ENCODE measurements around the gene SRP14. TPM values are rescaled to one million over a fixed set of nuclear protein-coding genes. Genes with fewer than 3 reads are reported as not detected.

Gene SRP14
- total RNA-seq, 1 experiment from 2014 or later: 200 TPM

GRCh38 chr15:40084650-40085049 is 45.7 kb upstream of the SRP14 start:
- no peak overlapping the region for H3K23ac ChIP-seq (ENCODE audit: insufficient read length, low read depth, low read length)
- no peak overlapping the region for H3K9ac ChIP-seq (ENCODE audit: extremely low read depth, insufficient read length, low read length)
- no peak for DNase-seq
- no peak overlapping the region for H2BK5ac ChIP-seq (ENCODE audit: insufficient read length, low read length)
- no peak overlapping the region for H2BK20ac ChIP-seq (ENCODE audit: low read depth, low read length, poor library complexity, severe bottlenecking)
- no peak overlapping the region for H3T11ph ChIP-seq (ENCODE audit: low read length)
- H3K18ac ChIP-seq (ENCODE audit: insufficient read length, low read depth, low read length): no peak overlapping the region
- peaks cover 19% of the 10 kb centered on the region for H3K4me1 ChIP-seq (ENCODE audit: insufficient read depth, low read length)
- H3K14ac ChIP-seq (ENCODE audit: insufficient read depth, low read length): no peak overlapping the region
- H3K4me2 ChIP-seq (ENCODE audit: insufficient read depth, insufficient read length, low read length): no peak overlapping the region
- no peaks in the 10 kb centered on the region for H3K23me2 ChIP-seq (ENCODE audit: insufficient read length, low read depth, low read length, poor library complexity, severe bottlenecking)
- H4K20me1 ChIP-seq (ENCODE audit: control insufficient read depth, insufficient read depth, insufficient read length): no peaks in the 10 kb centered on the region
- Mint-ChIP-seq H3K27me3 (ENCODE audit: low read depth) (peaks cover 48% of the 10 kb centered on the region), H3K36me3 (ENCODE audit: insufficient read depth in 1 of 3, low read depth in 3 of 3) (peaks cover 0 to 5% (median 0%) of the 10 kb centered on the region in 3 experiments; a peak in 1 of 7 replicates), H3K9me3 (no peaks in the 10 kb centered on the region), H3K4me3 (no peak overlapping the region), H3K27ac (peak overlapping the region in 1 of 3 experiments; percentile 46; a peak in 1 of 7 replicates), H3K4me1 (peaks cover 63 to 70% of the 10 kb centered on the region in 2 experiments)
- H3K4ac ChIP-seq (ENCODE audit: low read depth, low read length): no peak overlapping the region
- no peak overlapping the region for H3K27ac ChIP-seq (ENCODE audit: insufficient read length, low read depth, low read length)
- no peak overlapping the region for H2BK15ac ChIP-seq (ENCODE audit: low read depth, low read length)
- H3K79me1 ChIP-seq (ENCODE audit: insufficient read depth, low read depth, low read length, poor library complexity, severe bottlenecking): no peaks in the 10 kb centered on the region
- no peak overlapping the region for H2BK12ac ChIP-seq (ENCODE audit: insufficient read length, low read depth, low read length)
- H2BK120ac ChIP-seq (ENCODE audit: low read depth, low read length, poor library complexity, severe bottlenecking): no peak overlapping the region
- no peak overlapping the region for H4K8ac ChIP-seq (replicated peaks; ENCODE audit: insufficient read length, low read depth, low read length)
- no peak overlapping the region for H4K5ac ChIP-seq (ENCODE audit: insufficient read length, low read depth, low read length)
- no peak overlapping the region for H2AK5ac ChIP-seq (ENCODE audit: insufficient read length, low read length)
- no peaks in the 10 kb centered on the region; the same call in 1 of the 2 replicates for H3K27me3 ChIP-seq (ENCODE audit: insufficient read depth, low read length)
- H2AFZ ChIP-seq (ENCODE audit: low read length): no peak overlapping the region
- no peaks in the 10 kb centered on the region for H3K79me2 ChIP-seq (ENCODE audit: insufficient read depth, low read length)
- H3K9me3 ChIP-seq (ENCODE audit: control insufficient read depth, low read depth, low read length): no peaks in the 10 kb centered on the region
- no peak overlapping the region for H4K91ac ChIP-seq (ENCODE audit: insufficient read length, low read depth, low read length)
- WGBS (ENCODE audit: extremely low coverage, insufficient read length, low lambda C conversion rate): no CpG with 5 or more reads among the region's 9 CpGs
- TF ChIP-seq, protein P1, sequence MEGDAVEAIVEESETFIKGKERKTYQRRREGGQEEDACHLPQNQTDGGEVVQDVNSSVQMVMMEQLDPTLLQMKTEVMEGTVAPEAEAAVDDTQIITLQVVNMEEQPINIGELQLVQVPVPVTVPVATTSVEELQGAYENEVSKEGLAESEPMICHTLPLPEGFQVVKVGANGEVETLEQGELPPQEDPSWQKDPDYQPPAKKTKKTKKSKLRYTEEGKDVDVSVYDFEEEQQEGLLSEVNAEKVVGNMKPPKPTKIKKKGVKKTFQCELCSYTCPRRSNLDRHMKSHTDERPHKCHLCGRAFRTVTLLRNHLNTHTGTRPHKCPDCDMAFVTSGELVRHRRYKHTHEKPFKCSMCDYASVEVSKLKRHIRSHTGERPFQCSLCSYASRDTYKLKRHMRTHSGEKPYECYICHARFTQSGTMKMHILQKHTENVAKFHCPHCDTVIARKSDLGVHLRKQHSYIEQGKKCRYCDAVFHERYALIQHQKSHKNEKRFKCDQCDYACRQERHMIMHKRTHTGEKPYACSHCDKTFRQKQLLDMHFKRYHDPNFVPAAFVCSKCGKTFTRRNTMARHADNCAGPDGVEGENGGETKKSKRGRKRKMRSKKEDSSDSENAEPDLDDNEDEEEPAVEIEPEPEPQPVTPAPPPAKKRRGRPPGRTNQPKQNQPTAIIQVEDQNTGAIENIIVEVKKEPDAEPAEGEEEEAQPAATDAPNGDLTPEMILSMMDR (conservative IDR thresholded peaks at IDR 0.05): no peak
- no peak overlapping the region for H3K56ac ChIP-seq (ENCODE audit: insufficient read length, low read depth, low read length)
